Small intestine (tissue), 7 donors: Measurements from ENCODE around the gene C1orf21. TPM values are rescaled to one million over a fixed set of nuclear protein-coding genes. Genes with fewer than 3 reads are reported as not detected.
A peak's percentile ranks its signal among the peaks of the same experiment; 100 is the strongest.

Source experiments
- DNase-seq, 2 donors: peaks; one replicate each; pipeline versions ENCODE4 v3.0.0 to v3.0.0-alpha.2; 2013
- FAIRE-seq: peaks from 2 replicates; lab custom pipeline; 2012; peaks lifted over from hg19 to GRCh38; lab: Jason Lieb, UNC
- H3K27ac ChIP-seq, 3 donors: one replicate each; pipeline ENCODE4 v1.5.1; 2013; ENCODE audit warnings: low read length in 2 of 3, mild to moderate bottlenecking in 2 of 3, control low read depth in 1 of 3, inconsistent platforms in 1 of 3, low read depth in 1 of 3, moderate library complexity in 1 of 3
- H3K27me3 ChIP-seq, 3 donors: one replicate each; pipeline ENCODE4 v1.6.1; 2013; ENCODE audit warnings: low read length in 3 of 3, inconsistent platforms in 1 of 3; ENCODE audit not compliant: control insufficient read depth in 3 of 3, insufficient read depth in 3 of 3
- H3K36me3 ChIP-seq, 3 donors: one replicate each; pipeline ENCODE4 v1.6.1; 2013; ENCODE audit warnings: low read length in 3 of 3, inconsistent platforms in 1 of 3, low read depth in 1 of 3, mild to moderate bottlenecking in 1 of 3, moderate library complexity in 1 of 3; ENCODE audit not compliant: control insufficient read depth in 3 of 3, insufficient read depth in 2 of 3
- H3K4me1 ChIP-seq, 3 donors: one replicate each; pipeline ENCODE4 v1.6.1; 2013; ENCODE audit warnings: low read length in 2 of 3, inconsistent platforms in 1 of 3, low read depth in 1 of 3, mild to moderate bottlenecking in 1 of 3, moderate library complexity in 1 of 3; ENCODE audit not compliant: control insufficient read depth in 3 of 3, insufficient read depth in 2 of 3
- H3K4me3 ChIP-seq, 3 donors: one replicate each; pipeline ENCODE4 v1.5.1; 2013; ENCODE audit warnings: low read length in 3 of 3, control low read depth in 1 of 3, inconsistent platforms in 1 of 3, low read depth in 1 of 3, mild to moderate bottlenecking in 1 of 3, moderate library complexity in 1 of 3
- H3K9me3 ChIP-seq, 2 donors: one replicate each; pipeline ENCODE4 v1.6.1; 2013; ENCODE audit warnings: low read depth in 1 of 2, low read length in 1 of 2; ENCODE audit not compliant: control insufficient read depth in 2 of 2, insufficient read depth in 1 of 2
- WGBS, 3 donors: extraction: QIAGEN DNeasy Blood & Tissue Kit; methylation state at CpG; one replicate each; pipeline ENCODE4 v1.1.7; 2013; 5-methylcytosine and 5-hydroxymethylcytosine counted together
- polyA plus RNA-seq, 4 donors: library from polyadenylated mRNA; stranded (reverse) in 3 of 4; unstranded in 1 of 4; fragments of 200-250 nt in 3 of 4; fragments of 120-200 nt in 1 of 4; gene quantifications; one replicate each; pipeline versions ENCODE4 v1.2.1 to v1.2.3, GENCODE V29; 2013
- donor health status: healthy with polysubstance abuse.
- donor health status: control.
- donor health status: control.
- donor health status: Bipolar disorder and iron deficiency.
- donor health status: healthy.

C1orf21 gene
- polyA plus RNA-seq, 4 donors: 36.5 to 78.3 (median 58.9) TPM

GRCh38 chr1:184618851-184619250, 232.0 kb downstream of the C1orf21 start:
- no peak overlapping the region for H3K27ac ChIP-seq
- H3K9me3 ChIP-seq: peaks cover 0 to 2% of the 10 kb centered on the region in 2 donors
- H3K36me3 ChIP-seq: peaks cover 0 to 7% (median 0%) of the 10 kb centered on the region in 3 donors
- DNase-seq: no peak
- no peak overlapping the region for H3K4me3 ChIP-seq
- WGBS, 3 donors: 86 to 93% (median 88%) methylated on average over 3 of the region's 3 CpGs
- no peak for FAIRE-seq
- peaks cover 5 to 12% (median 9%) of the 10 kb centered on the region in 3 donors for H3K4me1 ChIP-seq
- no peaks in the 10 kb centered on the region for H3K27me3 ChIP-seq

GRCh38 chr1:184620469-184620868, 233.6 kb downstream of the C1orf21 start:
- Histone ChIP-seq H3K27ac (peak overlapping the region in 1 of 3 donors; percentile 38), H3K27me3 (no peaks in the 10 kb centered on the region), H3K36me3 (peaks cover 0 to 10% (median 0%) of the 10 kb centered on the region in 3 donors), H3K9me3 (peaks cover 0 to 2% of the 10 kb centered on the region in 2 donors), H3K4me1 (peaks cover 5 to 12% (median 9%) of the 10 kb centered on the region in 3 donors), H3K4me3 (no peak overlapping the region)
- FAIRE-seq: no peak
- no peak for DNase-seq

GRCh38 chr1:184621260-184621659, 234.4 kb downstream of the C1orf21 start:
- H3K9me3 ChIP-seq: peaks cover 0 to 2% of the 10 kb centered on the region in 2 donors
- H3K4me1 ChIP-seq: peaks cover 5 to 12% (median 10%) of the 10 kb centered on the region in 3 donors
- WGBS, 3 donors: 52 to 61% (median 55%) methylated on average over 5 of the region's 5 CpGs
- H3K27me3 ChIP-seq: no peaks in the 10 kb centered on the region
- DNase-seq (peak in 1 of 2 donors; percentile 10), FAIRE-seq (no peak)
- H3K4me3 ChIP-seq: no peak overlapping the region
- peak overlapping the region in 1 of 3 donors; percentile 83 for H3K27ac ChIP-seq
- peaks cover 0 to 17% (median 0%) of the 10 kb centered on the region in 3 donors for H3K36me3 ChIP-seq

- DNase-seq: peak; percentile 79 to 87
- FAIRE-seq: no peak
- H3K4me1 ChIP-seq: peaks cover 5 to 12% (median 12%) of the 10 kb centered on the region in 3 donors
- peaks cover 0 to 18% (median 0%) of the 10 kb centered on the region in 3 donors for H3K36me3 ChIP-seq
- peak overlapping the region; percentile 18 to 93 (median 66) for H3K27ac ChIP-seq
- H3K9me3 ChIP-seq: peaks cover 0 to 2% of the 10 kb centered on the region in 2 donors
- 15 to 34% (median 32%) methylated on average over 9 of the region's 9 CpGs for WGBS, 3 donors
- H3K27me3 ChIP-seq: no peaks in the 10 kb centered on the region
- no peak overlapping the region for H3K4me3 ChIP-seq
Observed at GRCh38 chr1:184622136-184622823, 235.5 kb downstream of the C1orf21 start.

- H3K4me1 ChIP-seq: peaks cover 5 to 12% (median 12%) of the 10 kb centered on the region in 3 donors
- WGBS, 3 donors: 25 to 63% (median 45%) methylated on average over 4 of the region's 4 CpGs
- H3K36me3 ChIP-seq: peaks cover 0 to 19% (median 0%) of the 10 kb centered on the region in 3 donors
- peaks cover 0 to 2% of the 10 kb centered on the region in 2 donors for H3K9me3 ChIP-seq
- peak; percentile 8 to 38 for DNase-seq
- no peak overlapping the region for H3K4me3 ChIP-seq
- H3K27ac ChIP-seq: peak overlapping the region in 1 of 3 donors; percentile 36
- no peaks in the 10 kb centered on the region for H3K27me3 ChIP-seq
- no peak for FAIRE-seq
Observed at GRCh38 chr1:184623404-184623803, 236.6 kb downstream of the C1orf21 start.

GRCh38 chr1:184624051-184624450, 237.2 kb downstream of the C1orf21 start:
- Histone ChIP-seq H3K4me3 (no peak overlapping the region), H3K36me3 (peaks cover 0 to 19% (median 0%) of the 10 kb centered on the region in 3 donors), H3K4me1 (peaks cover 5 to 12% (median 12%) of the 10 kb centered on the region in 3 donors), H3K27me3 (no peaks in the 10 kb centered on the region), H3K27ac (no peak overlapping the region), H3K9me3 (peaks cover 0 to 2% of the 10 kb centered on the region in 2 donors)
- WGBS, 3 donors: 80 to 94% (median 85%) methylated on average over 2 of the region's 2 CpGs
- no peak for DNase-seq
- FAIRE-seq: no peak

- DNase-seq: no peak
- no peak overlapping the region for H3K4me3 ChIP-seq
- peaks cover 5 to 12% (median 12%) of the 10 kb centered on the region in 3 donors for H3K4me1 ChIP-seq
- 92 to 95% (median 92%) methylated on average over 5 of the region's 5 CpGs for WGBS, 3 donors
- FAIRE-seq: no peak
- peaks cover 0 to 2% of the 10 kb centered on the region in 2 donors for H3K9me3 ChIP-seq
- peaks cover 0 to 19% (median 0%) of the 10 kb centered on the region in 3 donors for H3K36me3 ChIP-seq
- no peak overlapping the region for H3K27ac ChIP-seq
- no peaks in the 10 kb centered on the region for H3K27me3 ChIP-seq
Observed at GRCh38 chr1:184624626-184625025, 237.8 kb downstream of the C1orf21 start.

- H3K27ac ChIP-seq: no peak overlapping the region
- 90 to 99% (median 96%) methylated on average over 4 of the region's 4 CpGs for WGBS, 3 donors
- peaks cover 5 to 12% (median 12%) of the 10 kb centered on the region in 3 donors for H3K4me1 ChIP-seq
Observed at GRCh38 chr1:184625271-184625670, 238.4 kb downstream of the C1orf21 start.

More at GRCh38 chr1:184625271-184625670, 238.4 kb downstream of the C1orf21 start:
- H3K4me3 ChIP-seq: no peak overlapping the region
- H3K9me3 ChIP-seq: peaks cover 0 to 2% of the 10 kb centered on the region in 2 donors
- H3K36me3 ChIP-seq: peaks cover 0 to 17% (median 0%) of the 10 kb centered on the region in 3 donors
- FAIRE-seq: no peak
- H3K27me3 ChIP-seq: no peaks in the 10 kb centered on the region
- no peak for DNase-seq
